K562 (cell line): ENCODE measurements around the gene STX18. TPM values are rescaled to one million over a fixed set of nuclear protein-coding genes. Genes with fewer than 3 reads are reported as not detected.

Source experiments
- ATF4 ChIP-seq: fragments of 450-650 bp; formaldehyde crosslinking; IDR thresholded peaks from 2 replicates; pipeline ENCODE4 v1.4.0; 2022; ENCODE audit warnings: mild to moderate bottlenecking, moderate library complexity
- ELF4 ChIP-seq: fragments of 450-650 bp; formaldehyde crosslinking; IDR thresholded peaks from 2 replicates; pipeline ENCODE4 v1.4.0; 2022; ENCODE audit warnings: missing genetic modification characterization
- KDM5B ChIP-seq: fragments of 200-600 bp; sonication (generic); IDR thresholded peaks from 2 replicates; pipeline ENCODE4 v1.6.1; 2012; ENCODE audit warnings: low read depth, mild to moderate bottlenecking, moderate library complexity, low read length, control low read depth, inconsistent platforms; ENCODE audit not compliant: insufficient replicate concordance
- MEF2A ChIP-seq: IDR thresholded peaks from 2 replicates; pipeline ENCODE4 v1.6.1; 2011; ENCODE audit warnings: low read depth, mild to moderate bottlenecking, low read length, moderate library complexity; ENCODE audit not compliant: control insufficient read depth
- MYNN ChIP-seq, 2 experiments: sonication (generic); formaldehyde crosslinking in 1 of 2; IDR thresholded peaks; 2 replicates each; pipeline versions ENCODE4 v1.5.0 to v1.6.1; 2016 to 2020; ENCODE audit warnings: antibody characterized with exemption in 1 of 2, missing genetic modification reagents in 1 of 2
- PURB ChIP-seq: sonication (generic); formaldehyde crosslinking; IDR thresholded peaks from 2 replicates; pipeline ENCODE4 v1.9.0; 2021; ENCODE audit warnings: low read depth, mild to moderate bottlenecking, missing genetic modification reagents
- RBFOX2 ChIP-seq: fragments of 200-400 bp; formaldehyde crosslinking; IDR thresholded peaks from 2 replicates; pipeline ENCODE4 v1.6.1; 2017; ENCODE audit warnings: low read depth, mild to moderate bottlenecking, low read length, moderate library complexity
- RBM14 ChIP-seq: fragments of 200-400 bp; formaldehyde crosslinking; IDR thresholded peaks from 2 replicates; pipeline ENCODE4 v1.6.1; 2018; ENCODE audit warnings: low read depth, mild to moderate bottlenecking, low read length, moderate library complexity, borderline replicate concordance; ENCODE audit not compliant: insufficient read depth
- TAF7 ChIP-seq: fragments of 450-650 bp; IDR thresholded peaks from 2 replicates; pipeline ENCODE4 v1.6.1; 2016; ENCODE audit warnings: missing genetic modification characterization, missing compliant biosample characterization
- ZKSCAN3 ChIP-seq: fragments of 250-450 bp; sonication (Bioruptor Pico); IDR thresholded peaks from 2 replicates; pipeline ENCODE4 v1.4.0; 2020
- ZNF347 ChIP-seq: fragments of 450-650 bp; formaldehyde crosslinking; IDR thresholded peaks from 2 replicates; pipeline ENCODE4 v1.4.0; 2020; ENCODE audit warnings: low read depth, mild to moderate bottlenecking, moderate library complexity
- ZNF354B ChIP-seq: fragments of 250-450 bp; sonication (Bioruptor Pico); IDR thresholded peaks from 2 replicates; pipeline ENCODE4 v1.4.0; 2020
- ZNF507 ChIP-seq: conservative IDR thresholded peaks from 2 replicates; pipeline ENCODE4 v1.6.1; 2017; ENCODE audit warnings: missing genetic modification characterization, missing compliant biosample characterization
- ZNF511 ChIP-seq: sonication (generic); formaldehyde crosslinking; IDR thresholded peaks from 2 replicates; pipeline ENCODE4 v1.8.0; 2022; ENCODE audit warnings: mild to moderate bottlenecking, missing genetic modification reagents
- ZNF696 ChIP-seq: fragments of 250-450 bp; sonication (Bioruptor Pico); conservative IDR thresholded peaks from 2 replicates; pipeline ENCODE4 v1.4.0; 2020; ENCODE audit warnings: mild to moderate bottlenecking, moderate library complexity
- ZNF778 ChIP-seq: fragments of 450-650 bp; formaldehyde crosslinking; IDR thresholded peaks from 2 replicates; pipeline ENCODE4 v1.4.0; 2020; ENCODE audit warnings: mild to moderate bottlenecking, moderate library complexity
- polyA plus RNA-seq, 8 experiments: library from polyadenylated mRNA; depleted of rRNA in 4 of 8; stranded (reverse) in 5 of 8; unstranded in 3 of 8; fragments of >200 nt; fragmentation: Nextera tagmentation in 2 of 8; fragmentation: Illumina TruSeq in 1 of 8; extraction: Ambion mirVana in 2 of 8; extraction: Trizol in 1 of 8; gene quantifications; 2 replicates each; pipeline versions ENCODE4 v1.2.1 to v1.2.3, GENCODE V29; 2011 to 2014; ENCODE audit warnings: inconsistent platforms in 1 of 8, missing spikeins in 1 of 8
- total RNA-seq, 7 experiments: library from RNA; depleted of rRNA in 6 of 7; stranded (reverse); fragments of >200 nt in 6 of 7; fragmentation: Illumina TruSeq in 2 of 7; extraction: Trizol in 2 of 7; gene quantifications; 2 replicates each; pipeline versions ENCODE4 v1.2.1 to v1.2.3, GENCODE V29; 2011 to 2021; ENCODE audit warnings: low replicate concordance in 1 of 7
- TF ChIP-seq, protein P1 (sequence below): fragments of 450-650 bp; IDR thresholded peaks from 2 replicates; pipeline ENCODE4 v1.7.1; 2018; ENCODE audit warnings: mild to moderate bottlenecking, low read depth; ENCODE audit not compliant: partially characterized antibody
- TF ChIP-seq, protein P2 (sequence below), 2 experiments: fragments of 200-800 bp in 1 of 2; sonication (Bioruptor generic) in 1 of 2; sonication (generic) in 1 of 2; formaldehyde crosslinking in 1 of 2; IDR thresholded peaks in 1 of 2; conservative IDR thresholded peaks in 1 of 2; 2 replicates each; pipeline versions ENCODE4 v1.5.0 to v1.6.1; 2016 to 2020; ENCODE audit warnings: missing compliant biosample characterization in 1 of 2, missing genetic modification characterization in 1 of 2, missing genetic modification reagents in 1 of 2
- TF ChIP-seq, protein P3 (sequence below): conservative IDR thresholded peaks from 2 replicates; pipeline ENCODE4 v1.6.1; 2011; ENCODE audit warnings: low read depth, mild to moderate bottlenecking, low read length; ENCODE audit not compliant: control insufficient read depth

The STX18 gene
- total and polyA plus RNA-seq, 9 of the 15 experiments (the other 6 are each of a cell fraction or from before 2014, with no cell fraction given), result 6.2 to 41.7 (median 22.7) TPM

- TF ChIP-seq, protein P1, sequence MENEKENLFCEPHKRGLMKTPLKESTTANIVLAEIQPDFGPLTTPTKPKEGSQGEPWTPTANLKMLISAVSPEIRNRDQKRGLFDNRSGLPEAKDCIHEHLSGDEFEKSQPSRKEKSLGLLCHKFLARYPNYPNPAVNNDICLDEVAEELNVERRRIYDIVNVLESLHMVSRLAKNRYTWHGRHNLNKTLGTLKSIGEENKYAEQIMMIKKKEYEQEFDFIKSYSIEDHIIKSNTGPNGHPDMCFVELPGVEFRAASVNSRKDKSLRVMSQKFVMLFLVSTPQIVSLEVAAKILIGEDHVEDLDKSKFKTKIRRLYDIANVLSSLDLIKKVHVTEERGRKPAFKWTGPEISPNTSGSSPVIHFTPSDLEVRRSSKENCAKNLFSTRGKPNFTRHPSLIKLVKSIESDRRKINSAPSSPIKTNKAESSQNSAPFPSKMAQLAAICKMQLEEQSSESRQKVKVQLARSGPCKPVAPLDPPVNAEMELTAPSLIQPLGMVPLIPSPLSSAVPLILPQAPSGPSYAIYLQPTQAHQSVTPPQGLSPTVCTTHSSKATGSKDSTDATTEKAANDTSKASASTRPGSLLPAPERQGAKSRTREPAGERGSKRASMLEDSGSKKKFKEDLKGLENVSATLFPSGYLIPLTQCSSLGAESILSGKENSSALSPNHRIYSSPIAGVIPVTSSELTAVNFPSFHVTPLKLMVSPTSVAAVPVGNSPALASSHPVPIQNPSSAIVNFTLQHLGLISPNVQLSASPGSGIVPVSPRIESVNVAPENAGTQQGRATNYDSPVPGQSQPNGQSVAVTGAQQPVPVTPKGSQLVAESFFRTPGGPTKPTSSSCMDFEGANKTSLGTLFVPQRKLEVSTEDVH, result peak; percentile 86
- TF ChIP-seq MEF2A, result peak; percentile 63; the same call in 1 of the 2 replicates
- TF ChIP-seq, protein P2, sequence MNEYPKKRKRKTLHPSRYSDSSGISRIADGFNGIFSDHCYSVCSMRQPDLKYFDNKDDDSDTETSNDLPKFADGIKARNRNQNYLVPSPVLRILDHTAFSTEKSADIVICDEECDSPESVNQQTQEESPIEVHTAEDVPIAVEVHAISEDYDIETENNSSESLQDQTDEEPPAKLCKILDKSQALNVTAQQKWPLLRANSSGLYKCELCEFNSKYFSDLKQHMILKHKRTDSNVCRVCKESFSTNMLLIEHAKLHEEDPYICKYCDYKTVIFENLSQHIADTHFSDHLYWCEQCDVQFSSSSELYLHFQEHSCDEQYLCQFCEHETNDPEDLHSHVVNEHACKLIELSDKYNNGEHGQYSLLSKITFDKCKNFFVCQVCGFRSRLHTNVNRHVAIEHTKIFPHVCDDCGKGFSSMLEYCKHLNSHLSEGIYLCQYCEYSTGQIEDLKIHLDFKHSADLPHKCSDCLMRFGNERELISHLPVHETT (CRISPR knock-in tag; conservative IDR thresholded peaks at IDR 0.05 in 1 of 2, IDR thresholded peaks at IDR 0.05 in 1 of 2), result peak in 1 of 2 experiments; percentile 82; a peak in 1 of 4 replicates
- TF ChIP-seq TAF7 (tag), result peak; percentile 90
- no peak for TF ChIP-seq PURB (CRISPR knock-in tag)
- no peak for TF ChIP-seq ELF4
- peak; percentile 77 for TF ChIP-seq MYNN (IDR thresholded peaks at IDR 0.05)
- no peak for TF ChIP-seq MYNN (CRISPR knock-in tag; IDR thresholded peaks at IDR 0.05)
- TF ChIP-seq KDM5B, result peak; percentile 94
- peak; percentile 87; the same call in 1 of the 2 replicates for TF ChIP-seq ZNF511 (CRISPR knock-in tag)
- TF ChIP-seq ZNF778 (CRISPR knock-in tag), result no peak
- no peak for TF ChIP-seq ZNF347
- no peak for TF ChIP-seq ZKSCAN3 (CRISPR knock-in tag)
- TF ChIP-seq ZNF354B, result no peak
- TF ChIP-seq, protein P3, sequence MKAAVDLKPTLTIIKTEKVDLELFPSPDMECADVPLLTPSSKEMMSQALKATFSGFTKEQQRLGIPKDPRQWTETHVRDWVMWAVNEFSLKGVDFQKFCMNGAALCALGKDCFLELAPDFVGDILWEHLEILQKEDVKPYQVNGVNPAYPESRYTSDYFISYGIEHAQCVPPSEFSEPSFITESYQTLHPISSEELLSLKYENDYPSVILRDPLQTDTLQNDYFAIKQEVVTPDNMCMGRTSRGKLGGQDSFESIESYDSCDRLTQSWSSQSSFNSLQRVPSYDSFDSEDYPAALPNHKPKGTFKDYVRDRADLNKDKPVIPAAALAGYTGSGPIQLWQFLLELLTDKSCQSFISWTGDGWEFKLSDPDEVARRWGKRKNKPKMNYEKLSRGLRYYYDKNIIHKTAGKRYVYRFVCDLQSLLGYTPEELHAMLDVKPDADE, result peak; percentile 81
- TF ChIP-seq ATF4 (CRISPR knock-in tag), result no peak
- no peak for TF ChIP-seq ZNF507 (tag)
- no peak for TF ChIP-seq ZNF696 (CRISPR knock-in tag)
- TF ChIP-seq RBFOX2, result peak; percentile 96
- peak; percentile 89; the same call in 1 of the 2 replicates for TF ChIP-seq RBM14
Observed at GRCh38 chr4:4541661-4542570, at the start of gene STX18 (continued).
